RWPE1 (cell line): ENCODE measurements around the gene RTCB.

Experiments used
- CTCF ChIA-PET: fragments of 350-600 bp; sonication (Branson Sonifier 250); formaldehyde crosslinking; extraction: SDS; loops from one replicate; lab custom pipeline; 2021; lab: Yijun Ruan, JAX
- POLR2A ChIA-PET: fragments of 400-600 bp; formaldehyde crosslinking; extraction: SDS; loops from one replicate; lab custom pipeline; 2020; ENCODE audit warnings: antibody characterized with exemption; ENCODE audit not compliant: low non-redundant PET; lab: Yijun Ruan, JAX
- DNase-seq: peaks from one replicate; pipeline ENCODE4 v3.0.0; 2012; ENCODE audit warnings: low spot score
- H3K27ac ChIP-seq: fragments of 450-650 bp; 2 replicates; pipeline ENCODE4 v1.5.1; 2017
- TF ChIP-seq, protein P1 (sequence below): fragments of 450-650 bp; conservative IDR thresholded peaks from 2 replicates; pipeline ENCODE4 v1.5.1; 2017; ENCODE audit warnings: low read depth, mild to moderate bottlenecking

RTCB gene

DNA sequence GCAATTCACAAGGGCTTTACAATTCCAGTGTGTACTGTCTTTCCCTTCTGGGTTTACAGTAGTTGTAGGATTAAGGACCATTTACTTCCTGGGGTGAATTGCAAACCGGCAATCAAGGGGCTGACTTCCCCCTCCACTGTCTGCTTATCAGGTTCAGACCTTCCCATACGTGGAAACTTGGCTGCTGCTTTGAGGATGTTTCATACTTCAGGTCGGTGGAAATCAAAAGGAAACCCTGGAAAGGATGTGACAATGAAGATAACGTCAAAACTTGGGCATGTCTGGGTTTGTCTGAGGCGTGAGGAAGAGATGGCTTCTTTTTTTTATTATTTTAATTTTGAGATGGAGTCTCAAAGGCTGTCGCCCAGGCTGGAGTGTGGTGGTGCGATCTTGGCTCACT lies 2.1 kb upstream of the RTCB start:
- TF ChIP-seq, protein P1, sequence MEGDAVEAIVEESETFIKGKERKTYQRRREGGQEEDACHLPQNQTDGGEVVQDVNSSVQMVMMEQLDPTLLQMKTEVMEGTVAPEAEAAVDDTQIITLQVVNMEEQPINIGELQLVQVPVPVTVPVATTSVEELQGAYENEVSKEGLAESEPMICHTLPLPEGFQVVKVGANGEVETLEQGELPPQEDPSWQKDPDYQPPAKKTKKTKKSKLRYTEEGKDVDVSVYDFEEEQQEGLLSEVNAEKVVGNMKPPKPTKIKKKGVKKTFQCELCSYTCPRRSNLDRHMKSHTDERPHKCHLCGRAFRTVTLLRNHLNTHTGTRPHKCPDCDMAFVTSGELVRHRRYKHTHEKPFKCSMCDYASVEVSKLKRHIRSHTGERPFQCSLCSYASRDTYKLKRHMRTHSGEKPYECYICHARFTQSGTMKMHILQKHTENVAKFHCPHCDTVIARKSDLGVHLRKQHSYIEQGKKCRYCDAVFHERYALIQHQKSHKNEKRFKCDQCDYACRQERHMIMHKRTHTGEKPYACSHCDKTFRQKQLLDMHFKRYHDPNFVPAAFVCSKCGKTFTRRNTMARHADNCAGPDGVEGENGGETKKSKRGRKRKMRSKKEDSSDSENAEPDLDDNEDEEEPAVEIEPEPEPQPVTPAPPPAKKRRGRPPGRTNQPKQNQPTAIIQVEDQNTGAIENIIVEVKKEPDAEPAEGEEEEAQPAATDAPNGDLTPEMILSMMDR: no peak
- ChIA-PET CTCF (no interaction called here), POLR2A (no interaction called here)
- no peak overlapping the region for H3K27ac ChIP-seq
- DNase-seq: no peak

DNA sequence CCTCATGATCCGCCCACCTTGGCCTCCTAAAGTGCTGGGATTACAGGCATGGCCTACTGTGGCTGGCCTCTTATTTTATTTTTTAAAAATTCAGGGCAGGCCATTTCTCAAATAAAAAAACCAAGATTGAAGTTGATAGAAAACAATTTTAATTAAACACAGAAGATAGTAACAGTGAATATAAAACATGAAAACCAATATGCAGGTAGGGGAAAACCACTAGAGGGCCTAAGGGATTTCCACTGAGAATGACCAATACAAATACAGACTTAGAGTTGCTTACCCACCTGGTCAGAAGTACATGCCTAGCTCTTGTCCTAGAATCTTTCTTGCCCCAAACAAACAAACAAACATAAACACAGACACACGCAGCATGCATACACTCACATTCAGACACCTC lies 1.7 kb upstream of the RTCB start:
- TF ChIP-seq, protein P1: peak; percentile 41
- DNase-seq: peak; percentile 8
- ChIA-PET POLR2A (no interaction called here), CTCF (interaction anchor here (0.7 kb wide), 1 partner anchor 96 kb away, joined by 3 read pairs; no protein-coding TSS in a partner anchor)
- no peak overlapping the region for H3K27ac ChIP-seq

DNA sequence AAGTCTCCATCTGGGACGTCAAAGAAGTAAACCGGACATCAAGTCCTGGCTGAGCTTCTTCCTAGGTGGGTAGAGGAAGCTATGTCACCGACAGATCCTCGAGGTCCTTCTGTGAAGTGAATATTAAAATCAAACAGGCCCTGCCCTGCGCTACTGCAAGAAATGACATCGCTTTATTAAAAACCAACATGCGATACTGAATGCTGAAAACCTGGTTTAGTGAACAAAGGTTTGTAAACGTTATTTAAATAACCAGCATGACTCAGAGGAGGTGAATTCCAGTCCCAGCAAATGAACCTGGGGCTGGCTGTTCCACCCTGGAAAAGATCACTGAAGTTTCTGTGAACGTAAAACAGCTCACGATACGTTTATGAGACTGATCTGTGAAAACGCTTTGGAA lies 645 bp downstream of the RTCB start:
- TF ChIP-seq, protein P1: no peak
- CTCF ChIA-PET: interaction anchor here (1.0 kb wide), 1 partner anchor 33 kb away, joined by 4 read pairs; no protein-coding TSS in a partner anchor
- DNase-seq: peak; percentile 43
- peak overlapping the region; percentile 78 for H3K27ac ChIP-seq
- POLR2A ChIA-PET: no interaction called here

DNA sequence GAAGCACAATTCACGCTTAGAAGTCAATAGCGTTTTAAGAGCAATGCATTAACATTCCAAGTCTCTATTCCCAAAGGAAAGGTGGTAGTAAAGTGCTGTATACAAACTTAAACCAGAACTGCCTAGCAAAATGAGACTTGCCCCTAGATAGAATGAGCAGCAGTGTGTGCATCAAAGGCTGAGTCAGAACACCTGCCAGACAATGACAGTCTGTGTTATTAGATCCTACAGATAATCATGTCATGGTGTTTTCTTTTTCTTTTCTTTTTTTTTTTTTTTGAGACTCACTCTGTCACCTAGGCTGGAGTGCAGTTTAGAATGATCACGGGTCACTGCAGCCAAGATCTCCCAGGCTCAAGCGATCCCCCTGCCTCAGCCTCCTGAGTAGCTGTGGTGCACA lies 1.6 kb downstream of the RTCB start:
- ChIA-PET POLR2A (no interaction called here), CTCF (no interaction called here)
- no peak for DNase-seq
- H3K27ac ChIP-seq: no peak overlapping the region
- TF ChIP-seq, protein P1: no peak

DNA sequence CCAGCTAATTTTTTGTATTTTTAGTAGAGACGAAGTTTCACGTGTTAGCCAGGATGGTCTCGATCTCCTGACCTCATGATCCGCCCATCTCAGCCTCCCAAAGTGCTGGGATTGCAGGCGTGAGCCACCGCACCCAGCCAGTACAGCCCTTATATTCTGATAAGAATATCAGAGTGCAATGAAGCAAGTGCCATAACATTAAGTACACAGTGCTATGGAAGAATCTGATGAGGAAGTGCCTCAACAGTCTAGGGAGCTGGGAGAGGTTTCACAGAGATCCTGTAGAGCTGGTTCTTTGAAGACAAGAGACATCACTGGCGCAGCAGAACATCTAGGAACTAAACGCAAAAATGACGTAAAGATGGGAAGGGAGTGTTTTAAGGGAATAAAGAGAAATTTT lies 2.1 kb downstream of the RTCB start:
- ChIA-PET POLR2A (no interaction called here), CTCF (no interaction called here)
- no peak overlapping the region for H3K27ac ChIP-seq
- DNase-seq: no peak
- TF ChIP-seq, protein P1: no peak

DNA sequence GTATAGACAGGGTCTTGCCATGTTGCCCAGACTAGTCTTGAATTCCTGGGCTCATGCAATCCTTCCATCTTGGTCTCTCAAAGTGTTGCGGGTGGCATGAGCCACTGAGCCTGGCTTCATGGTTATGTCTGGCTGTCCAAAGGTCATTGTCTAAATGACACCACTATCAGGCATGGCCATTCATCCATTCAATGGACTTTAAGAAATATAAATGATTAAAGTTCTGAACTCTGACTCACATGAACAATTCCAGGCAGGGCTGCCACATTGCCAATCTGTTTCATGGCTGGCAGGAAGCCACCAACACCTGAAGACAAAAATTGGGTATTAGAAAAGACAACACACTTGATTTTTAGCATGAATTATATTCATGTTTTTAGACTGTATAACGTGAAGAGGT lies 4.1 kb downstream of the RTCB start:
- POLR2A ChIA-PET: no interaction called here
- no peak overlapping the region for H3K27ac ChIP-seq
- CTCF ChIA-PET: no interaction called here
- no peak for DNase-seq
- TF ChIP-seq, protein P1: no peak
